ENCODE data around the gene SEMA7A.

The SEMA7A gene

DNA sequence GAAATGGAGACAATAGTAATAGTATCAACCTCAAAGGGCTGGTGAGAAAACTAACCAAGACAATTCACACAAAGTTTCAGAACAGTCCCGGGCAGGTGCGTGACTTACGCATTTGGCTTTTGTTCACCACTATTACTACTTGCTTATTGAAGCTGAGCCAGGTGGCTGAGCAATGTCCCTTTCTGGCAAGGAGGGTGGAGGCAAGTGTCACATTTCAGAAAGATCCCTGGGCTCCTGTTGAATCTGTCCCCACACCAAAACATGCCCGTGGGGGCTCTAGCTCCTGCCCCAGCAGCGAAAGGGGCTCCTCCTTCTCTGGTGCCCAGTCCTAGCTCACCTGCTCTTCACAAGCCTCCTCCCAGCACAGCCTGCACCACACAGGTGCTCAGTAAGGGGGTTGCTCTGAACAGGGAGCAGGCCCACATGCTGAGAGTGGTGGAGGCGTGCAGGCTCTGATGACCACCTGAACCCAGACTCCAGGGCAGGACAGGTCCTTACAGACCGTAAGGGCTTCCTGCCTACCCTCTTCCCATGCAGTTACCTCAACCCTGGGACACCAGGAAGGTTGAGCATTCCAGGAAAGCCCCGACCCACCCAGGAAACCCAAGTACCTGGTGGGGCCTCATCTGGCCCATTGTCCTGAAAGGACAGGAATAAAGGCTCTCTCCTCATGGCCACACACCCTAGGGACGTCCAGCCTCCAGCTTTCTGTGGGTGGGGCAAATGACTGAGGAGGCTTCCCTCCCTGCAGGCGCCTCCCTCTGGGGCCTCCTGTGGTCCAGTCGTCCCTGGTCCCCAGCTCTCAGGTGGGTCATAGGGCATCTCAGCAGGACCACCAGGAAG lies 32.6 kb downstream of the SEMA7A start:
- H3K4me3 ChIP-seq (ENCODE audit: low read length): no peak overlapping the region
- no peak for DNase-seq (ENCODE audit: low read depth)
- TF ChIP-seq, protein P1, sequence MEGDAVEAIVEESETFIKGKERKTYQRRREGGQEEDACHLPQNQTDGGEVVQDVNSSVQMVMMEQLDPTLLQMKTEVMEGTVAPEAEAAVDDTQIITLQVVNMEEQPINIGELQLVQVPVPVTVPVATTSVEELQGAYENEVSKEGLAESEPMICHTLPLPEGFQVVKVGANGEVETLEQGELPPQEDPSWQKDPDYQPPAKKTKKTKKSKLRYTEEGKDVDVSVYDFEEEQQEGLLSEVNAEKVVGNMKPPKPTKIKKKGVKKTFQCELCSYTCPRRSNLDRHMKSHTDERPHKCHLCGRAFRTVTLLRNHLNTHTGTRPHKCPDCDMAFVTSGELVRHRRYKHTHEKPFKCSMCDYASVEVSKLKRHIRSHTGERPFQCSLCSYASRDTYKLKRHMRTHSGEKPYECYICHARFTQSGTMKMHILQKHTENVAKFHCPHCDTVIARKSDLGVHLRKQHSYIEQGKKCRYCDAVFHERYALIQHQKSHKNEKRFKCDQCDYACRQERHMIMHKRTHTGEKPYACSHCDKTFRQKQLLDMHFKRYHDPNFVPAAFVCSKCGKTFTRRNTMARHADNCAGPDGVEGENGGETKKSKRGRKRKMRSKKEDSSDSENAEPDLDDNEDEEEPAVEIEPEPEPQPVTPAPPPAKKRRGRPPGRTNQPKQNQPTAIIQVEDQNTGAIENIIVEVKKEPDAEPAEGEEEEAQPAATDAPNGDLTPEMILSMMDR (conservative IDR thresholded peaks at IDR 0.05; ENCODE audit: low read length): no peak

GRCh38 chr15:74400313-74400860 lies 33.4 kb downstream of the SEMA7A start:
- H3K4me3 ChIP-seq (ENCODE audit: low read length): no peak overlapping the region
- peak; percentile 40 for DNase-seq (ENCODE audit: low read depth)
- TF ChIP-seq, protein P1 (conservative IDR thresholded peaks at IDR 0.05; ENCODE audit: low read length): no peak

GRCh38 chr15:74399511-74400312 lies 34.0 kb downstream of the SEMA7A start:
- H3K4me3 ChIP-seq (ENCODE audit: low read length): no peak overlapping the region
- peak; percentile 81 for DNase-seq (ENCODE audit: low read depth)
- TF ChIP-seq, protein P1 (conservative IDR thresholded peaks at IDR 0.05; ENCODE audit: low read length): no peak

DNA sequence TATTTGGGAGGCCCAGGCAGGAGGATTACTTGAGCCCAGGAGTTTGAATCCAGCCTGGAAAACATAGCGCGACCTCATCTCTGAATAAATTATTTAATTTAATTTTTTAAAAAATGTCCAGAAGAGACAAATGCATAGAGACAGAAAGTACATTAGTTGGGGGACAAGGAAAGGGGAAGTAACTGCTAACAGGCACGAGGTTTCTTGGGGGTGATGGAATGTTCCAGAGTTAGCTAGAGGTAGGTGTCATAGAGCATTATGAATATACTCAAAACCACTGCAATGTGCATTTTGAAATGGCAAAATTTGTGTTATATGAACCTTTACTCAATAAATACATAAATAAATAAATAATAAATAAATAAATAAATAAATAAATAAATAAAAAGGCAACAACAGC lies 34.7 kb downstream of the SEMA7A start:
- no peak overlapping the region for H3K4me3 ChIP-seq (ENCODE audit: low read length)
- DNase-seq (ENCODE audit: low read depth): no peak
- TF ChIP-seq, protein P1 (conservative IDR thresholded peaks at IDR 0.05; ENCODE audit: low read length): no peak

GRCh38 chr15:74398183-74398582 lies 35.6 kb downstream of the SEMA7A start:
- H3K4me3 ChIP-seq (ENCODE audit: low read length): no peak overlapping the region
- TF ChIP-seq, protein P1 (conservative IDR thresholded peaks at IDR 0.05; ENCODE audit: low read length): no peak
- no peak for DNase-seq (ENCODE audit: low read depth)

- no peak for DNase-seq (ENCODE audit: low read depth)
- H3K4me3 ChIP-seq (ENCODE audit: low read length): no peak overlapping the region
- TF ChIP-seq, protein P1 (conservative IDR thresholded peaks at IDR 0.05; ENCODE audit: low read length): no peak
Observed at GRCh38 chr15:74397239-74398068, 36.3 kb downstream of the SEMA7A start.
